Esophagus muscularis mucosa (tissue), 4 donors: Measurements from ENCODE around the gene ENKUR. TPM values are rescaled to one million over a fixed set of nuclear protein-coding genes. Genes with fewer than 3 reads are reported as not detected.
A peak's percentile ranks its signal among the peaks of the same experiment; 100 is the strongest.

Experiments used
- DNase-seq: peaks from one replicate; pipeline ENCODE4 v3.0.0-alpha.2; 2017; ENCODE audit errors: extremely low spot score
- H3K27ac ChIP-seq, 4 donors: fragments of 200-600 bp; sonication (generic); replicated peaks in 1 of 4; 1 replicate in 3 of 4; 2 replicates in 1 of 4; pipeline ENCODE4 v1.5.1; 2016 to 2019; ENCODE audit warnings: mild to moderate bottlenecking in 1 of 4
- H3K27me3 ChIP-seq, 4 donors: fragments of 200-600 bp; sonication (generic); one replicate each; pipeline versions ENCODE4 v1.5.1 to v1.6.0; 2016 to 2019
- H3K36me3 ChIP-seq, 4 donors: fragments of 200-600 bp; sonication (generic); one replicate each; pipeline ENCODE4 v1.5.1; 2016 to 2019
- H3K4me1 ChIP-seq, 4 donors: fragments of 200-600 bp; sonication (generic); one replicate each; pipeline ENCODE4 v1.5.1; 2016 to 2019
- H3K4me3 ChIP-seq, 4 donors: fragments of 200-600 bp; sonication (generic); 1 replicate in 2 of 4; 2 replicates in 2 of 4; pipeline ENCODE4 v1.5.1; 2016 to 2019; ENCODE audit warnings: mild to moderate bottlenecking in 4 of 4, moderate library complexity in 1 of 4
- H3K9me3 ChIP-seq, 4 donors: fragments of 200-600 bp; sonication (generic); 1 replicate in 3 of 4; 2 replicates in 1 of 4; pipeline ENCODE4 v1.5.1; 2016 to 2019
- EP300 ChIP-seq: sonication (generic); formaldehyde crosslinking; IDR thresholded peaks from one replicate; pipeline ENCODE4 v1.6.1; 2017; ENCODE audit warnings: antibody characterized with exemption
- POLR2A ChIP-seq: fragments of 450-650 bp; IDR thresholded peaks from one replicate; pipeline ENCODE4 v1.6.1; 2017; ENCODE audit warnings: antibody characterized with exemption, moderate library complexity, mild to moderate bottlenecking, low read depth
- POLR2AphosphoS5 ChIP-seq, 2 donors: sonication (generic); formaldehyde crosslinking; IDR thresholded peaks; one replicate each; pipeline ENCODE4 v1.6.1; 2017; ENCODE audit warnings: antibody characterized with exemption in 2 of 2
- WGBS: methylation state at CpG from one replicate; pipeline ENCODE4 v1.1.5; 2018; 5-methylcytosine and 5-hydroxymethylcytosine counted together
- intact Hi-C: fragments of 100-400 bp; cut with DNase I; formaldehyde crosslinking; loops from one replicate; pipeline ENCODE4 v1.15.1; 2023
- total RNA-seq, 4 donors: library from RNA; depleted of rRNA; stranded (reverse); fragments of >200 nt; gene quantifications; one replicate each; pipeline versions ENCODE4 v1.1.0 to v1.2.1, GENCODE V29; 2016
- TF ChIP-seq, protein P1 (sequence below), 3 experiments: fragments of 200-600 bp in 2 of 3; fragments of 450-650 bp in 1 of 3; sonication (generic) in 2 of 3; IDR thresholded peaks; one replicate each; pipeline ENCODE4 v1.5.1; 2017 to 2019; ENCODE audit warnings: antibody characterized with exemption in 3 of 3, mild to moderate bottlenecking in 2 of 3, moderate library complexity in 1 of 3

Gene ENKUR
- total RNA-seq, 4 donors from 2014 or later: 0.17 TPM; not detected in 3

DNA sequence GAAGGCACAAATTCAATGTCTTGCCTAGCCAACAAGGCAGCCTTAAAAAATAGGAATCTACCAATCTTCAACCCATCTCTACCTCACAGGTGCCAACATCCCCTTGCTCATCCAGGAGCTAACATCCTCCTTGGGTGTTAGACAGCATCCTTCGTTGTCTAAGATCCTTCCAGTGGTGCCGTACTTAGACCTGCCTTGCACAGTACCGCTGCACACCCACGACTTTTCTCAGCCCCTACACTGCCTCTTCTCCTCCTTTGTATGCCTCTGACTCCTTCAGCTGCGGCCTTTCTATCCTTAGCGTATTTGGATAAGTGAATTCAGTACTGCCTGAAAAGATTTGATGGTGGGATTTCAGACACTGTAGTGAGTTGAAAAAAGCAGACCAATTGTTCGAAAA is 47.6 kb downstream of the ENKUR start:
- no peak for TF ChIP-seq POLR2AphosphoS5 (IDR thresholded peaks at IDR 0.05)
- TF ChIP-seq, protein P1, sequence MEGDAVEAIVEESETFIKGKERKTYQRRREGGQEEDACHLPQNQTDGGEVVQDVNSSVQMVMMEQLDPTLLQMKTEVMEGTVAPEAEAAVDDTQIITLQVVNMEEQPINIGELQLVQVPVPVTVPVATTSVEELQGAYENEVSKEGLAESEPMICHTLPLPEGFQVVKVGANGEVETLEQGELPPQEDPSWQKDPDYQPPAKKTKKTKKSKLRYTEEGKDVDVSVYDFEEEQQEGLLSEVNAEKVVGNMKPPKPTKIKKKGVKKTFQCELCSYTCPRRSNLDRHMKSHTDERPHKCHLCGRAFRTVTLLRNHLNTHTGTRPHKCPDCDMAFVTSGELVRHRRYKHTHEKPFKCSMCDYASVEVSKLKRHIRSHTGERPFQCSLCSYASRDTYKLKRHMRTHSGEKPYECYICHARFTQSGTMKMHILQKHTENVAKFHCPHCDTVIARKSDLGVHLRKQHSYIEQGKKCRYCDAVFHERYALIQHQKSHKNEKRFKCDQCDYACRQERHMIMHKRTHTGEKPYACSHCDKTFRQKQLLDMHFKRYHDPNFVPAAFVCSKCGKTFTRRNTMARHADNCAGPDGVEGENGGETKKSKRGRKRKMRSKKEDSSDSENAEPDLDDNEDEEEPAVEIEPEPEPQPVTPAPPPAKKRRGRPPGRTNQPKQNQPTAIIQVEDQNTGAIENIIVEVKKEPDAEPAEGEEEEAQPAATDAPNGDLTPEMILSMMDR (IDR thresholded peaks at IDR 0.05): no peak
- TF ChIP-seq POLR2A: no peak
- no peak for TF ChIP-seq EP300
- DNase-seq: peak; percentile 21
- Histone ChIP-seq H3K4me3 (no peak overlapping the region), H3K27me3 (no peaks in the 10 kb centered on the region), H3K27ac (no peak overlapping the region), H3K36me3 (no peaks in the 10 kb centered on the region), H3K4me1 (peaks cover 0 to 5% (median 0%) of the 10 kb centered on the region in 4 donors), H3K9me3 (no peaks in the 10 kb centered on the region)
- 93% methylated on average over 7 of the region's 7 CpGs for whole genome bisulfite sequencing
- intact Hi-C loops: no loop called here

DNA sequence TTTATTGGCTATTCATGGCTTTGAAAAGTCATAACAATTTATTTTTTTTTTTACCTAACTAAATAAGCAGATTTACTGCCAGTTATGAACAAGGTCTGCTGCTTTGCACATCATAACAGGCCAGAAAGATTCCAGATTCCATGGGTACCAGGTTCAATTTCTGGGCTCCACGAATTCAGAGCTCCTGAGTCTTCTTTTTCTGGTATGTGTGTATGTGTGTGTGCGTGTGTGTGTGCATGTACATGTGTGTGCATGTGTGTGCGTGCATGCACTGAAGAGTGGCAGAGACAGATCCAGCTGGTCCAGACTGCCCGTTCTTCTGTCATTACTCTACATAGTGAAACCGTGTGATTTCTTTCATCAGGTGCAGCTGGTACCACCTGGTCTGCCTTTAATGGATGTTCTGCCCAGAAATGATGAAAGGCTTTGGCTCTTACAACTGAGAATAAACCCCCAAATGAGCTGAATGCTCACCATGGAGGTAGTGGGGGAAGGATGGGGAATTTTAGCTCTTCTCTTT is 48.9 kb downstream of the ENKUR start:
- 95% methylated on average over 5 of the region's 5 CpGs for WGBS
- TF ChIP-seq POLR2A: no peak
- no peak for TF ChIP-seq POLR2AphosphoS5 (IDR thresholded peaks at IDR 0.05)
- no peak for TF ChIP-seq EP300
- TF ChIP-seq, protein P1 (IDR thresholded peaks at IDR 0.05): no peak
- Histone ChIP-seq H3K4me1 (peaks cover 0 to 5% (median 0%) of the 10 kb centered on the region in 4 donors), H3K4me3 (no peak overlapping the region), H3K27ac (no peak overlapping the region), H3K9me3 (no peaks in the 10 kb centered on the region), H3K27me3 (no peaks in the 10 kb centered on the region), H3K36me3 (no peaks in the 10 kb centered on the region)
- intact Hi-C loops: no loop called here
- peak; percentile 80 for DNase-seq

DNA sequence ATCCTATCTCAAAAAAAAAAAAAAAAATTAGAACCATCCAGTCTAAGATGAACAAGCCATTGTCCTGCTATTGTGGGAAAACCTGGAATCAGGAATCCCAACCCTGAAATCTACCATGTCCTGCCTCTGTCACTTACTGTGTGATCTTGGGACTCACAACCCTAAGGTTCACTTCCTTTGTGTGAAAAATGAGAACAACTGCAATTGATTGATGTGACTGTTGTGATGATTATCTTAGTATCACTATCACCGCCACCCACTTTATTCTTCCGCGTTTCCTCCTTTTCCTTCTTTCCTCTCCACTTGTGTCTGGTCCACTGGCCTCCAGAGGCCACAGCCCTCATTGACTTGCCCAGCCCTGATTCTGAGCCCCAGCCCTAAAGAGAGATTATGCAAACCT is 50.9 kb downstream of the ENKUR start:
- intact Hi-C loops: no loop called here
- peak; percentile 21 for DNase-seq
- H3K4me3 ChIP-seq: no peak overlapping the region
- H3K27me3 ChIP-seq: no peaks in the 10 kb centered on the region
- 91% methylated on average over 3 of the region's 3 CpGs for WGBS
- TF ChIP-seq, protein P1 (IDR thresholded peaks at IDR 0.05): no peak
- TF ChIP-seq POLR2A: no peak
- no peak for TF ChIP-seq POLR2AphosphoS5 (IDR thresholded peaks at IDR 0.05)
- TF ChIP-seq EP300: no peak
- no peaks in the 10 kb centered on the region for H3K36me3 ChIP-seq
- H3K27ac ChIP-seq: no peak overlapping the region
- H3K9me3 ChIP-seq: no peaks in the 10 kb centered on the region
- no peaks in the 10 kb centered on the region for H3K4me1 ChIP-seq

DNA sequence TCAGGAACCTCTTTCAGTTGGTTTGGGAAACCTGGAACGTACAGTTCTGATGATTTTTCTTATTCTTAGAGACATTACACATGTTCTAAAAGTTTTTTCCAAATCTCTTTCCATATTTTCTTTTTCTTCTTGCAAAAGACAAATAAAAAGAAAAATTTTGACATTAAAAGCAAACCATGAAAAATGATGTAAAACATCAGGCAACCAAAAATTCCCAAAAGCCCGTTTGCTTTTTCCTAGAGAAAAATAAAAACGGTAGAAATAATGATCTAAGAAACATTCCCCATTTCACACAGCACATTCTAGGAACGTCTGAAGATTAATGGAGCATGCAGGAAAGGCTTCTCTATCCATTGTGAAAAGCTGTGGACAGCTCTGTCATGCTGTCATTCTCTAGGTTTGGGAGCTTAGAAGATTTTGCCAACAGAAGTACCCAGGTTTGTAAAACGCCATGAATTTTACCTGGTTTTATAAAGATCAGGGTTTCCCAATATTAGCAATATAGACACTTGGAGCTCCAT is 52.4 kb downstream of the ENKUR start:
- no peak overlapping the region for H3K4me3 ChIP-seq
- no peaks in the 10 kb centered on the region for H3K9me3 ChIP-seq
- no peaks in the 10 kb centered on the region for H3K36me3 ChIP-seq
- no peaks in the 10 kb centered on the region for H3K27me3 ChIP-seq
- H3K27ac ChIP-seq: no peak overlapping the region
- no peak for DNase-seq
- intact Hi-C loops: no loop called here
- WGBS: 55% methylated on average over 5 of the region's 5 CpGs
- TF ChIP-seq EP300: no peak
- TF ChIP-seq POLR2AphosphoS5 (IDR thresholded peaks at IDR 0.05): no peak
- TF ChIP-seq, protein P1 (IDR thresholded peaks at IDR 0.05): no peak
- no peak for TF ChIP-seq POLR2A
- peaks cover 0 to 8% (median 7%) of the 10 kb centered on the region in 4 donors for H3K4me1 ChIP-seq

DNA sequence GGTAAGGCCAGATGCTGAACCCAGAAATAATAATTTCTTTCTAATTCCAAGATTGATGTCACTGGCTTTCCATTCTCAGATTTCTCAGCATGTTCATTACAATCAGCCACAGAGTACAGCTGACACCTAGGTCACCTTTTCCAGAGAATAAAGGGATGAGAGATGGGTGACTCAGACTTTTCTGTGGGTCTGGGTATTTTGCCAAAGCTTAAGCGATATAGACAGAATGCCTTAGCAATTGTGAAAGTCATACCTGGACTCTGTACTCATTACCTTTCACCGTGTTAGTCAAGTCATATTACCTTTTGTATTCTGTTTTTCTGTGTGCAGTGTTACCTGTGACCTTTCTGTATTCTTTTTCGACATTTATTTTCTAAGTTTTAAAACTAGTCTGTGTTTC is 53.0 kb downstream of the ENKUR start:
- Histone ChIP-seq H3K4me3 (no peak overlapping the region), H3K9me3 (no peaks in the 10 kb centered on the region), H3K36me3 (no peaks in the 10 kb centered on the region), H3K27me3 (no peaks in the 10 kb centered on the region), H3K4me1 (peaks cover 0 to 14% (median 13%) of the 10 kb centered on the region in 4 donors), H3K27ac (no peak overlapping the region)
- 89% methylated on average over 3 of the region's 3 CpGs for WGBS
- no peak for TF ChIP-seq POLR2AphosphoS5 (IDR thresholded peaks at IDR 0.05)
- TF ChIP-seq POLR2A: no peak
- no peak for TF ChIP-seq EP300
- TF ChIP-seq, protein P1 (IDR thresholded peaks at IDR 0.05): no peak
- no peak for DNase-seq
- intact Hi-C loops: no loop called here
